Dermis blood vessel endothelial cell (primary cell): Measurements from ENCODE around the gene ERCC5. TPM values are rescaled to one million over a fixed set of nuclear protein-coding genes. Genes with fewer than 3 reads are reported as not detected.

Source experiments
- total RNA-seq: library from RNA; depleted of rRNA; stranded (reverse); fragments of >200 nt; gene quantifications from 2 replicates; pipeline ENCODE4 v1.2.3, GENCODE V29; 2014

The ERCC5 gene
- total RNA-seq, 1 donor from 2014 or later = 51.9 TPM

Other genes starting within 250 kb of the ERCC5 start
- gene TPP2, start 249.0 kb upstream of the ERCC5 start, total RNA-seq = 61.1 and 75.2 TPM in 2 replicates
- gene METTL21C, start 151.0 kb upstream of the ERCC5 start, total RNA-seq = not detected in 2 replicates
- gene TEX30, start 72.2 kb upstream of the ERCC5 start, total RNA-seq = 23.9 and 35.7 TPM in 2 replicates
- 19.6 and 25.5 TPM in 2 replicates for gene POGLUT2, start 47.1 kb upstream of the ERCC5 start, total RNA-seq
- 21.4 and 24.0 TPM in 2 replicates for gene BIVM, start 46.9 kb upstream of the ERCC5 start, total RNA-seq
- gene SLC10A2, start 220.4 kb downstream of the ERCC5 start, total RNA-seq = not detected in 2 replicates